HepG2 (cell line): ENCODE data around the gene LZTS2. TPM values are rescaled to one million over a fixed set of nuclear protein-coding genes. Genes with fewer than 3 reads are reported as not detected.

Experiments
- CENPBD1 ChIP-seq: sonication (generic); formaldehyde crosslinking; IDR thresholded peaks from 2 replicates; pipeline ENCODE4 v1.8.0; 2022; ENCODE audit warnings: missing genetic modification reagents, low read depth, mild to moderate bottlenecking, borderline replicate concordance
- CREBL2 ChIP-seq: sonication (generic); formaldehyde crosslinking; IDR thresholded peaks from 2 replicates; pipeline ENCODE4 v1.8.1; 2023; ENCODE audit warnings: missing genetic modification reagents, mild to moderate bottlenecking, borderline replicate concordance
- DMTF1 ChIP-seq: sonication (generic); formaldehyde crosslinking; IDR thresholded peaks from 2 replicates; pipeline ENCODE4 v1.4.0; 2020; ENCODE audit warnings: mild to moderate bottlenecking, missing genetic modification reagents
- GPN1 ChIP-seq: sonication (generic); formaldehyde crosslinking; IDR thresholded peaks from 2 replicates; pipeline ENCODE4 v1.5.1; 2020; ENCODE audit warnings: missing genetic modification reagents, borderline replicate concordance
- HMGXB4 ChIP-seq, 2 experiments: sonication (generic) in 1 of 2; formaldehyde crosslinking in 1 of 2; IDR thresholded peaks; 2 replicates each; pipeline versions ENCODE4 v1.4.0 to v1.6.1; 2018 to 2020; ENCODE audit warnings: missing genetic modification reagents in 2 of 2, borderline replicate concordance in 1 of 2, low read depth in 1 of 2, mild to moderate bottlenecking in 1 of 2, missing biosample characterization in 1 of 2
- KLF16 ChIP-seq, 2 experiments: sonication (generic) in 1 of 2; formaldehyde crosslinking in 1 of 2; IDR thresholded peaks; 2 replicates each; pipeline versions ENCODE4 v1.6.1 to v1.8.0; 2016 to 2023; ENCODE audit warnings: missing genetic modification reagents in 2 of 2, missing compliant biosample characterization in 1 of 2
- LRRFIP1 ChIP-seq: sonication (generic); formaldehyde crosslinking; conservative IDR thresholded peaks from 2 replicates; pipeline ENCODE4 v1.4.0; 2020; ENCODE audit warnings: missing genetic modification reagents
- MAFK ChIP-seq, 2 experiments: IDR thresholded peaks in 1 of 2; conservative IDR thresholded peaks in 1 of 2; 2 replicates each; pipeline ENCODE4 v1.6.1; 2011; ENCODE audit warnings: improper control_type of control experiment in 2 of 2, low read length in 2 of 2
- PAF1 ChIP-seq: IDR thresholded peaks from 2 replicates; pipeline ENCODE4 v1.6.1; 2016; ENCODE audit warnings: missing genetic modification reagents, missing compliant biosample characterization
- SSRP1 ChIP-seq: IDR thresholded peaks from 2 replicates; pipeline ENCODE4 v1.6.1; 2016; ENCODE audit warnings: control low read depth
- ZBTB14 ChIP-seq: sonication (generic); formaldehyde crosslinking; IDR thresholded peaks from 2 replicates; pipeline ENCODE4 v1.4.0; 2020; ENCODE audit warnings: missing genetic modification reagents
- ZNF329 ChIP-seq: sonication (generic); formaldehyde crosslinking; IDR thresholded peaks from 2 replicates; pipeline ENCODE4 v1.9.0; 2021; ENCODE audit warnings: low read depth, mild to moderate bottlenecking, missing genetic modification reagents
- ZNF337 ChIP-seq: sonication (generic); formaldehyde crosslinking; IDR thresholded peaks from 2 replicates; pipeline ENCODE4 v1.5.1; 2020; ENCODE audit warnings: missing genetic modification reagents, low read depth, mild to moderate bottlenecking, borderline replicate concordance
- ZNF503 ChIP-seq: sonication (generic); formaldehyde crosslinking; IDR thresholded peaks from 2 replicates; pipeline ENCODE4 v1.4.0; 2020; ENCODE audit warnings: missing genetic modification reagents
- ZNF850 ChIP-seq: sonication (generic); formaldehyde crosslinking; conservative IDR thresholded peaks from 2 replicates; pipeline ENCODE4 v1.9.0; 2021; ENCODE audit warnings: mild to moderate bottlenecking, missing genetic modification reagents
- ZZZ3 ChIP-seq: sonication (generic); formaldehyde crosslinking; IDR thresholded peaks from 2 replicates; pipeline ENCODE4 v1.4.0; 2020; ENCODE audit warnings: missing genetic modification reagents, mild to moderate bottlenecking, borderline replicate concordance
- polyA plus RNA-seq, 8 experiments: library from polyadenylated mRNA; depleted of rRNA in 3 of 8; stranded (reverse) in 7 of 8; unstranded in 1 of 8; fragments of >200 nt; fragmentation: Illumina TruSeq in 4 of 8; extraction: Trizol in 4 of 8; gene quantifications; 2 replicates each; pipeline versions ENCODE4 v1.2.1 to v1.2.3, GENCODE V29; 2011 to 2016; ENCODE audit warnings: low read depth in 4 of 8, missing spikeins in 1 of 8, mixed read lengths in 1 of 8; ENCODE audit not compliant: insufficient read depth in 1 of 8
- total RNA-seq, 5 experiments: library from RNA; depleted of rRNA; stranded (reverse); fragments of >200 nt; fragmentation: Illumina TruSeq; extraction: Trizol; gene quantifications; 2 replicates each; pipeline ENCODE4 v1.2.3, GENCODE V29; 2016; ENCODE audit warnings: low read depth in 1 of 5

LZTS2 gene
- total and polyA plus RNA-seq, 2 of the 13 experiments (the other 11 are each of a cell fraction or from before 2014, with no cell fraction given): 43.6 to 65.6 TPM

- TF ChIP-seq GPN1 (CRISPR knock-in tag) (no peak), ZNF850 (CRISPR knock-in tag) (no peak), HMGXB4 (CRISPR knock-in tag; IDR thresholded peaks at IDR 0.05; ENCODE audit: borderline replicate concordance in 1 of 2, low read depth in 1 of 2) (peak in 1 of 2 experiments; percentile 10; a peak in 1 of 4 replicates), DMTF1 (CRISPR knock-in tag) (no peak), ZNF503 (CRISPR knock-in tag) (no peak), SSRP1 (CRISPR knock-in tag) (0 out of 2 replicates have a peak, but pooled peaks have one; percentile 32), CENPBD1 (no peak), LRRFIP1 (CRISPR knock-in tag) (no peak), KLF16 (CRISPR knock-in tag; IDR thresholded peaks at IDR 0.05) (peak in 1 of 2 experiments; percentile 37; a peak in 1 of 4 replicates), ZBTB14 (CRISPR knock-in tag) (no peak), CREBL2 (CRISPR knock-in tag) (0 out of 2 replicates have a peak, but pooled peaks have one; percentile 37), ZZZ3 (CRISPR knock-in tag) (no peak), PAF1 (CRISPR knock-in tag) (no peak), MAFK (conservative IDR thresholded peaks at IDR 0.05 in 1 of 2, IDR thresholded peaks at IDR 0.05 in 1 of 2; ENCODE audit: low read length in 2 of 2) (no peak), ZNF329 (CRISPR knock-in tag) (no peak), ZNF337 (CRISPR knock-in tag) (no peak)
These were observed 29.3 kb upstream of the LZTS2 start (continued) for GRCh38 chr10:100970076-100970913.
